Measurements from ENCODE around the gene CACNA1B.

DNA sequence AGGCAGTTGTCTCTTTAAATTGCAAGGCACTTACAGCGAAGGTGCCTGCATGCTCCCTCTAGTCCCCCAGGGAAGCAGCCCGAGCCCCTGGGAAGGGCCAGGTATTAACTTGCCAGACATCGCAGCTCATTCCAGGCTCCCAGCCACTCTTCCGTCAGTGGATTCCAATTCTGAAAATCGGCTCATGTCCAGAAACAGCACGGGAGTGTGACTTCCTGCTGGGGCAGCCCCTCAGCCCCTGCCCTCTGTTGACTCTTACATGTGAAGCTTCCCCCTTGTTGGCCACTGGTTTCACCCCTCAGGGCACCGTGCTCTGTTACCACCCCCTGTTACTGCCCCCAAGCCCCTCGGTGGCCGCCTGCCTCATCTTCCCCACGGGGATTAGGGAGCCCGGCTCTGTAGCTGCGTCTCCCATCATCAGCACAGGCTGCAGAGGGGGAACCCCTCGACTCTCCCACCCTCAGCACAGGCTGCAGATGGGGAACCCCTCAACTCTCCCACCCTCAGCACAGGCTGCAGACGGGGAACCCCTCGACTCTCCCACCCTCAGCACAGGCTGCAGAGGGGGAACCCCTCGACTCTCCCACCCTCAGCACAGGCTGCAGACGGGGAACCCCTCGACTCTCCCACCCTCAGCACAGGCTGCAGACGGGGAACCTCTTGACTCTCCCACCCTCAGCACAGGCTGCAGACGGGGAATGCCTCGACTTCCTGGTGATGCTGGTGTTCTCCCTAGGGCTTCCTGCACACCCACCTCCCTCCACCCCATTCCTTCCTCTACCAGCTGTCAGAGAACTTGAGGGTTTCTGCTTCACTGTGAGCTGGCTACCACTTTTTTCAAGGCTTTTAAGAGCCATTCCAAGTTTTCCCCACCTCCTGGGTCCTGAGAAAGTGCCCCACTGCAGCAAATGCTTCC, 11.1 kb upstream of the CACNA1B start:
- TF ChIP-seq, protein P1, sequence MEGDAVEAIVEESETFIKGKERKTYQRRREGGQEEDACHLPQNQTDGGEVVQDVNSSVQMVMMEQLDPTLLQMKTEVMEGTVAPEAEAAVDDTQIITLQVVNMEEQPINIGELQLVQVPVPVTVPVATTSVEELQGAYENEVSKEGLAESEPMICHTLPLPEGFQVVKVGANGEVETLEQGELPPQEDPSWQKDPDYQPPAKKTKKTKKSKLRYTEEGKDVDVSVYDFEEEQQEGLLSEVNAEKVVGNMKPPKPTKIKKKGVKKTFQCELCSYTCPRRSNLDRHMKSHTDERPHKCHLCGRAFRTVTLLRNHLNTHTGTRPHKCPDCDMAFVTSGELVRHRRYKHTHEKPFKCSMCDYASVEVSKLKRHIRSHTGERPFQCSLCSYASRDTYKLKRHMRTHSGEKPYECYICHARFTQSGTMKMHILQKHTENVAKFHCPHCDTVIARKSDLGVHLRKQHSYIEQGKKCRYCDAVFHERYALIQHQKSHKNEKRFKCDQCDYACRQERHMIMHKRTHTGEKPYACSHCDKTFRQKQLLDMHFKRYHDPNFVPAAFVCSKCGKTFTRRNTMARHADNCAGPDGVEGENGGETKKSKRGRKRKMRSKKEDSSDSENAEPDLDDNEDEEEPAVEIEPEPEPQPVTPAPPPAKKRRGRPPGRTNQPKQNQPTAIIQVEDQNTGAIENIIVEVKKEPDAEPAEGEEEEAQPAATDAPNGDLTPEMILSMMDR (IDR thresholded peaks at IDR 0.05) = no peak
- no peak for TF ChIP-seq POLR2A (IDR thresholded peaks at IDR 0.05)
- TF ChIP-seq POLR2AphosphoS5 (IDR thresholded peaks at IDR 0.05) = no peak

Measured in suprapubic skin (tissue), 4 donors.